Measurements from ENCODE around the gene SPTLC1.
A peak's percentile ranks its signal among the peaks of the same experiment; 100 is the strongest.
"Not testable (repeated sequence)": the region's sequence is repeated elsewhere in the genome, so short reads cannot be mapped to it uniquely, and the experiment has no call there.

Gene SPTLC1, protein sequence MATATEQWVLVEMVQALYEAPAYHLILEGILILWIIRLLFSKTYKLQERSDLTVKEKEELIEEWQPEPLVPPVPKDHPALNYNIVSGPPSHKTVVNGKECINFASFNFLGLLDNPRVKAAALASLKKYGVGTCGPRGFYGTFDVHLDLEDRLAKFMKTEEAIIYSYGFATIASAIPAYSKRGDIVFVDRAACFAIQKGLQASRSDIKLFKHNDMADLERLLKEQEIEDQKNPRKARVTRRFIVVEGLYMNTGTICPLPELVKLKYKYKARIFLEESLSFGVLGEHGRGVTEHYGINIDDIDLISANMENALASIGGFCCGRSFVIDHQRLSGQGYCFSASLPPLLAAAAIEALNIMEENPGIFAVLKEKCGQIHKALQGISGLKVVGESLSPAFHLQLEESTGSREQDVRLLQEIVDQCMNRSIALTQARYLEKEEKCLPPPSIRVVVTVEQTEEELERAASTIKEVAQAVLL

DNA sequence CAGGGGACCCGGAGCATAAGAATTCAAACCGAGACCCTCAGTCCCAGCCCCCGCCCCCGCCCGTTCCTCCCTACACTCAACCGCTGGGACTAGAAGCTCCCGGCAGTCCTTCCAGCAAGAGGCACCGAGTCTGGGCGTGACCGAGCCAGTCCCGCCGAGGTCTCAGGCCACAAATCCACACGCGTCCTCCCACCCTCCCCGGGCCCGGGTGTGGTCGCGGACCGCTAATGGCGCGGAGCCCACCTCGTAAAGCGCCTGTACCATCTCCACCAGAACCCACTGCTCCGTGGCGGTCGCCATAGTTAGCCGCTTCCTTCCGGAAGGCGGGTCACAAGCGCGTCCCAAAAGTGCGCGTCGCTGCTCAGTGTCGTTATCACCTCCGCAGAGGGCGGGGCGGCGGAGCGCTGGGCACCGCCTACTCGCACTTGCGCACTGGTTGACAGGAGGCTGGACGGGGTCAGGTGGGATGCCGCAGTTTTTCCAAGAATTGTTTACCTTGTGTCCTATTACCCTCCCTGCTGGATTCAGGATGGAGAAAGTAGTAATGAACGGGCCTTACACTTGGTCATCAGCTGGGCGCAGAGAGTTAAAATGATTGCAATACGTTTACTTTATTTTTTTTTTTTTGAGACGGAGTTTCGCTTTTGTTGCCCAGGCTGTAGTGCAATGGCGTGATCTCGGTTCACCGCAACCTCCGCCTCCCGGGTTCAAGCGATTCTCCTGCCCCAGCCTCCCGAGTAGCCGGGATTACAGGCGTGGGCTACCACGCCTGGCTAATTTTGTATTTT is at the start of gene SPTLC1:
Gene SPTLC1 (minus strand): TSS at position 343 of the 788 bp plus-strand sequence. CDS start 43 bp downstream, at position 300.
- peak; percentile 73 for DNase-seq

DNA sequence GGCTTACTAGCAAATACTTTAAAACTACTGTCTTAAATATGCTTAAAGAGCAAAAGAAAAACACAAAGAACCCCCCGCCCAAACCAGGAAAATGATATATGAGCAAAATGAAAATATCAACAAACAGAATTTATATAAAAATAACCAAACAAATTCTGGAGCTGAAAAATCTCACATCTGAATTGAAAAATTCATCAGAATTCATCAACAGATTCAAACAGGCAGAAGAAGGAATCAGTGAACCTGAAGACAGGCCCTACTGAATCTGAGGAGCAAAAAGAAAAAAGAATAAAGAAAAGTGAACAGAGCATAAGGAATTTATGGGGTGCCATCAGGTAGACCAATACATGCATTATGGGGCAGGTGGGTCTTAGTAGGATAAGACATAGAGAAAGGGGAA is 49.8 kb upstream of the SPTLC1 start:
- DNase-seq, result no peak

DNA sequence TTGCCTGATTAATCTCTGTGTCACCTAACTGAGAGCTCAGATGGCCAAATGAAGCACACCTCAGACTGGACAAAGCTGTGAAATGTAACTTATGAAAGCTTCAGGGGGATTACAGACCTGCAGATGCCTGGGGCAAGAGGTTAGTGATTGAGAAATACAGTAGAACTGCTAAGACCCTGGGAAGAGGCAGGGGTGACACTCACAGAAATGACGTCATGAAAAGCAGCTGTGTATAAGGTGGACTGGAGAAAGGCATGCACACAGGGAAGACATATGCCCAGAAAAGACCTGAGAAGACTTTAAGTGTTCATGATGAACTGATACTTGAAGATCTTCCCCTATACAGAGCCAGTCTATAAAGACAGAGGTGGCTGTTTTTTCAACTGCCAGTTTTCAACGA is 49.3 kb upstream of the SPTLC1 start:
- no peak for DNase-seq

DNA sequence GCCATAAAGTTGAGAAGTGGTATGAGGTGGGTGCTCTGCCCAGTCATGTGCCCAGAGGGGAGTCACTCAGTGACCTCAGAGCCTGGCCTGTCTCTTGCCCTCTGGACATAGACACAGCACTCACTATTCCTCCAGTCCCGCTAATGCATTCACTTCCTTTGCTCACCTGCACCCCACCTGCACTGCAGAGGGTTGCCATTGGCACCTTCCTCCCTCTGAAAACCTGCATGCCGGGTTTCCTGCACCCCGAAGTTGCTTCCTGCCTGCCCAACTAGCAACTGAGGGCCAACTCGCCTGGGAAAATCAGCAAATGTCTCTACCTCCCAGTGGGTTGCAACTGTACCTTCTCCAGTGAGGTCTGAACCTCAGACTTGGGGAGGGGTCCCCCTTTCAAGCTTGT is 48.1 kb upstream of the SPTLC1 start:
- no peak for DNase-seq

DNA sequence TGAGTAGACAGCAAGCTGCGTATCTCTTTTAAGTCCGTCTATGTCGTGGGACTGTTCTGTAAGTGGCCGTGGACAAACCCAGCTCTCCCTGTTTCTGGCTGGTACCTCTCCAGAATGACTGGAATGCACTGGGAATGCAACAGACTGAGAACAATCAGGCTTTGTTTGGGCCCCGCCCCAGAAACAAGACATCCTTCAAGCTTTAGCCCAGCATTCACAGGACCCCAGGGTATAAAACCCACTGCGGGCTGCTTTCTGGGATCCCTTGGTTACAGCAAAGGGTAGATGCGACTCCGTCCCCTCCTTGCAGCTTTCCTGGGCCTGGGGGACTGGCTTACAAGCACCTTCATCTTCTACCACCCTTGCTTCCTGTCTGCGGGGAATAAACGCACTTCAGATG is 45.6 kb upstream of the SPTLC1 start:
- no peak for DNase-seq

DNA sequence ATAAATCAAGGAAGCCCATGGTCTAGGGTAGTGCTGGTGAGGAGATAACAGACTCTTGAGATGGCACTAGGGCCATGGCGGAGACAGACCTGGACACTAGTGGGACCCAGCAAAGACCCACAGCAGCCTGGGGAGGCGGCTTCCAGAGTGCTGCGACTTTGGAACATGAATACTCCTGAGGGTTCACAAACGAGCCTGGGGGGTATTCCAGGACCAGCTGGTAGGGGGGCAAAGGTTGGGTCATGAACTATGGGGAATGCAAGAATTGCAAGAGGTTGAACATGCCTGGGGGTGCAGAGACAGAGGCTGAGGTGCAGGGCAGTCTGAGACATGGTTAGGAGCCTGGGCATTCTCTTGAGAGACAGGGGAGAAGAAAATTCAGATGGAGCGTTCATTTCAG is 43.8 kb upstream of the SPTLC1 start:
- no peak for DNase-seq

DNA sequence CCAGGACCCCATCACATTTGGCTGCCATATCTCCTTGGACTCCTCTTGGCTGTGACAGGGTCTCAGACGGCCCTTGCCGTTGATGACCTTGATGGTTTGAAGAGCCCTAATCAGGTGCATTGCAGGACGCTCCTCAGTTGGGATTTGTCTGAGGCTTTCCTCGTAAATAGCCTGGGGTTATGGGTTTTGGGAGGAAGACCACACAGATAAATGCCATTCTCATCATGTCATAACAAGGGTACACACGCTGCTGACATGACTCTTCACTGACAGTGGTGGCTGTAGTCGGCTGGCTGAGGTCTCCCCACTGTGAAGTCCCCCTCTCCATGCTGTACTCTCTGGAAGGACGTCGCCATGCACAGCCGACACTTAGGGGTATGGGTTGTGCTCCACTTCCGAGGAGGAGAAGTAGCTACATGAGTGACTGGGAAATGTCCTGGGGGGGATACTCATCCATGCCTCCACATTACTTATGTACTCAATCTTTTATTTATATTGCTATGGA is 42.9 kb upstream of the SPTLC1 start:
- no peak for DNase-seq

DNA sequence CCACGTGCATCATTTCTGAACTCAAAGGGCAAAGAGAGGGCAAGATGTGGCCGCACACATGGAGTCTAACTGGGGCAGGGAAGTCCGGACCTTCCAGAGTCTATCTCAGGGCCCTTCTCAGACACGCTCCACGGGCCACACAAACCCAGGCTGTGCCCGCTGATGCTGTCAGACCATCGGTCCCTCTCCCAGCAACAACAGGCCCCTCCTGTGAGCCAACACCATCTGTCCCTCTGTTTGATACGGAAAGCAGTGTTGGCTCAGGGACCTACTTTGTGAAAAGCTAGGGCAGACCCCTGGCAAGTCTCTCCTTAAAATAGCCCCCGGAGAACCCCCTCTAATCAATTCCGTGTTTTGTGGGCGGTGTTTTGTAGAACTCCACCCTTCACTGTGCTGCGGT is 40.5 kb upstream of the SPTLC1 start:
- DNase-seq, result not testable (repeated sequence)

DNA sequence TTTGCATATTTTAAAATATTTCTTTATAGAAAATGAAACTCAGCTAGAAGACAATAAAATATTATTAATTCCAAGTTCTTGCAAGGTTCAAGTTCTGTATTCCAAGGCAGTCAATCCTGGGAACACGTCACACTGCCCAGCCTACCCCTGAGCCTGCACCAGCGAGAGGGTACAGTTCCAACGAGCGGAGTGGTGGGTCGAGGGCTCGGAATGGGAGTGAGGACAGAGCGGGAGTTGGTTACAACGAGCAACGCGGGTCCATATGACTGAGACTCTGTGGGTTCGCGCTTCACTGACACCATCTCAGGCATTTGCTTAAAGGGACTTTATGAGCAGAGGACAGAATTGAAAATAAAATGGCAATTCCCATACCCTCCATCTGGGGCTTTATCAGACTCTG is 40.0 kb upstream of the SPTLC1 start:
- no peak for DNase-seq

DNA sequence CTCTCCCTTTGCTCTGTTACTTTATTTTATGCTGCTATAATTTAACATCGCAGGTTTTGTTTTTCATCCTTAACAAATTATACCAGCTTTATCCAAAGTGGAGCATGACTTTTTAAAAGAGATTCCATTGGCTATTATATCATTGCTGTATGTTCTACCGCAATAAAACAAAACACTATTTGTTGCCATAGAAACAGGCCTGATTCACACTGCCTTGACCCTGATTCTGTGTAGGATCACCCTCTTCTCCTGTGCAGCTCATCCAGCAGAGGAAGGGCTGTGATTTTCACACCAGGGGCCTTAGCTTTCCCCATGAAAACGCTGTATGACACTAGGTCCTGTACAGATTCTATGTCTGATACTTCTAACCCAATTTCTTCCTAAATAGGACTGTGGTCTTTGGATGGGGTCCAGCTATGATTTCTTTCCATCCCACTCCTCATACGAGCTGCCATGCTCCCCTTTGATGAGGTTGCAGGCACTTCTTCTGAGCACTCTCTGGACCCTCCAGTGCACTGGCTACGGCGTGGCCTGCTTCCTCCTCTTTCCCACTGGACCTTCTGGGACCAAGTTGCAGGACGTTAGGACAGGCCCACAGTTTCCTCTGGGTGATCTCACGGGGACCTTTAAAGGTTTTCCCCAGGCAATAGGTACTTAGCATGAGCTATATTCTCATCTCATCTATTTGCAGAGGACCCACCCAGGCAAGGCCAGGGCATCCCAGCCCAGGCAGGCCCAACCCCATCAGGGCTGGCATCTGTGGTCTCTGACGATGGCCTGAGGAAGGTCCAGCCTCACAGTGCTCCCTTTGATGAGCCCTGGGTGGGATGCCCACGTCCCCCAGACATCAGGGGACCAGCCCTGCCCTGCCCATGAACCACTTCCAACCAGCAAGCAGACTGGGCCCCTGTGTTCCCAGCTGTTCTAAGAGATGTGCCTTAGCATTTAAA is 38.5 kb upstream of the SPTLC1 start:
- not testable (repeated sequence) for DNase-seq

DNA sequence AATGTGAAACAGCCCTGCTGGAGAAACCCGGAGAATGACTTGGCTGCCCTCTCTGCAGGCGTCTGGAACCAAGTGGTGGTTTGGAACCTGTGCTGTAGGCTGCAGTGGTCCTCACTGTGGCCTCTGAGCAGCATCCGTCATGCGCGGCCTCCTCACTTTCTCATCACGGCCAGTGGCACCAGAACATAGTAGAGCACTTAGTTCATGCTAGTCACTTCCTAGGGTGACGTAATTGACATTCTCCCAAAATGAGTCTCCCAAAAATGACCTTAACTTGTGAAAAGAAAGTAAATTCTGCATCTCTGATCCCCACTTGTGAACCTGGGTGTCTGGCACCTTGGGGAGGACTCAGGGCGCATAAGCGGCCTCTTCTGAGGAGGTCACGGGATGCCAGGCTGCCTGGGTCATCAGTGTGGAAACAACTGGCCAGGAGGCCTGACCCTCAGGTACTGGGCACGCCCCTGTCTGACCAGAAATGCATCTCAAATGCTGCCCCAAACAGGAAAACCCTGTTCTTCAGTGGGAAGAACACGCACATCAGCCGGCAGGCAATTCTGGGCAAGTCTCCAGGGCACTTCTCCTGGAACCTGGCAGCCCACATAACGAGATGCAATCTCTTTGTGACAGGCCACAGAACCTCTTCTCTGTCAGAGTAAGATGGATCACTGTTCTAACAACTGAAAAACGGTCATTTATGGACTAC is 36.6 kb upstream of the SPTLC1 start:
- DNase-seq, result peak; percentile 40

DNA sequence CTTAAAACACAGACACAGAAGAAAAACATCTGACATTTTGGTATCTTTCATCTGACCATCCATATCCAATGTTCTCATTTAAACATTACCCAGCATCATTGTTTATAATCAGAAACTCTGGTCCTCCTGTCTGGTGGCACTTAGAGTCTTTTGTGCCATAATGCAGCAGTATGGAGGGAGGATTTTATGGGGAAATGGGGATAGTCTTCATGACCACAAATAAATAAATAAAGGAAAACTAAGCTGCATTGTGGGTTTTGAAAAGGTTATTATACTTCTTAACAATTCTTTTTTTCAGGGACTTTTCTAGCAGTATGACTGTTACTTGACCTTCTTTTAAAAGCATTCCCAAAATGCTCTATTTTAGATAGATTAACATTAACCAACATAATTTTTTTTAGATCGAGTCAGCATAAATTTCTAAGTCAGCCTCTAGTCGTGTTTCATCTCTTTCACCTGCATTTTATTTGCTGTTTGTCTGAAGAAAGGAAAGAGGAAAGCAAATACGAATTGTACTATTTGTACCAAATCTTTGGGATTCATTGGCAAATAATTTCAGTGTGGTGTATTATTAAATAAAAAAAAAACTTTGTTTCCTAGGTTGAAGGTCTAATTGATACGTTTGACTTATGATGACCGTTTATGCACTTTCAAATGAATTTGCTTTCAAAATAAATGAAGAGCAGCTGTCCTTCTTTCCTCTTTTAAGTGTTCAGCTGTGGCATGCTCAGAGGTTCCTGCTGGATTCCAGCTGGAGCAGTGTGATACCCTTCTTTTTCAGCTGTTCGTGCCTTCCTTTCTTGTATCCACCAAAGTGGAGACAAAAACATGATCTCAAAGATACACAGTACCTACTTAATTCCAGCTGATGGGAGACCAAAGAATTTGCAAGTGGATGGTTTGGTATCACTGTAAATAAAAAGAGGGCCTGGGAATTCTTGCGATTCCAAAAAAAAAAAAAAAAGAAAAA is 35.6 kb upstream of the SPTLC1 start:
- not testable (repeated sequence) for DNase-seq

DNA sequence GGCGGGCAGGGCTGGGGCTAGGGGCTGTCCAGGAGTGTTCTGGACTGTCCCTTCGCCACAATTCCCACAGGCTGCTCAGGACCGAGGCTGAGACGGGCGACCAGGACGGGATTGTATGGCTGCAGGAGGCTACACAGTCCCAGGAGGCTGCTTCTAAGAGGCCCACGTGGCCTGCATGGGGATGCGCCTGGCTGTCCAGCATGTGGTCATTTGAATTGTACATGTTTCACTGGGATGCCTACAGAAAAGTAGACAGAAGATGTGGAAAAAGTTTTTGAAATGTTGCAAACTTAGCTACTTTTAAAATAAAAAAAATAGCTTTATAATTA is 32.6 kb upstream of the SPTLC1 start:
- no peak for DNase-seq

DNA sequence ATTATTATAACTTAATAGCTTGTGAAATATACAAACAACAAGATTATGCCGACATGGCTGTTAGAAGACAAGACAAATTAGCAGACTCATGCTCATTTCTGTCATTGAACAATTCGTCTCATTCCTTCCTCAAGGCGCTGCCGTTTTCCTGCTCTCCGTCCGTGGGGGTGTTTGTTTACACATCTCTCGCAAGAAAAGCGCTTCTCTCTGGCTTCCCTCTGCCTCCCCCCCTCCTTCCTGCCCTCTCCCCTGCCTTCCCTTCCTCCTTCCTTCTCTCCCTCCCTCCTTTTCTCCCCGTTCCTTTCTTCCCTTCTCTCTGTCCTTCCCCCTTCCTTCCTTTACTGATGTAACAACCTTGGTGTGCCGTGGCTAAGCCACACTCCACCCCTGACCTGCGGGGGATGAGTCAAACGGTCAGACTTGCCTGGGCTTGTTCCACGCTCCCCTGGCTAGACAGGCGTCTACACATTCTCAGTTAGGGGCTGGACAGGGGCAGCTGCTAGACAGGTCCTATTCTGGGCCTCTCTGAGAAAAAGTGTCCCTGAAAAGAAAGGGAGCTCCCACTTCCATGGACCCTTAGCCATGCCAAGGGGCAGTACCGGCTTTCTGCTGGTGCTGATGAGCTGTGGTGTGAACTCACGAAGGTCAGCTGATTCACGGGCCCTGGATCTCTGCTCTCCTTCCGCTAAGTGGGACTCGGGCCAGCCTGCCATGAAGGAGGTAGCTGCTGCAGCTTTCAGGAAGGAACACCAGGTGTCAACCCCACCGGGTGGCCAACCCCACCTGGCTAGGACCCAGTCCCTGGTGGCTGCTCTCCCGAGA is 32.0 kb upstream of the SPTLC1 start:
- DNase-seq, result peak; percentile 49

DNA sequence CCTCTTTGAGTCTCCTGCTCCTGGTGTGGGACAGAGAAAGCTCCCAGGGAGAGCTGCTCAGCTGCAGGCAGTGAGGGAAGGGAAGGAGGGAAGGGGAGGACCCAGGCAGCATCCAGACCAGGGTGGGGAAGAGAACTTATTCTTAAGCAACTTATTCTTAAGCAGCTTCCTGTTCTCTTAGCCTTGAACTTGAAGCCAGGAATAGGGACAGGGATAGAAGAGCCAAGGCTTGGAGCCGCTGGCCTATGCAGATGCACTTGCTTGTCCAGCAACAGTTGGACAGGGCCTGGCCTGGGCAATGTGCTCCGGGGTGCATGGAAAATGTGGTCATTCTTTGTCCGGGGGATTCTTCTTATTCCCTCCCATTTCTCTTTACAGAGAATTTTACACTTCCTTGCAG is 31.4 kb upstream of the SPTLC1 start:
- no peak for DNase-seq

DNA sequence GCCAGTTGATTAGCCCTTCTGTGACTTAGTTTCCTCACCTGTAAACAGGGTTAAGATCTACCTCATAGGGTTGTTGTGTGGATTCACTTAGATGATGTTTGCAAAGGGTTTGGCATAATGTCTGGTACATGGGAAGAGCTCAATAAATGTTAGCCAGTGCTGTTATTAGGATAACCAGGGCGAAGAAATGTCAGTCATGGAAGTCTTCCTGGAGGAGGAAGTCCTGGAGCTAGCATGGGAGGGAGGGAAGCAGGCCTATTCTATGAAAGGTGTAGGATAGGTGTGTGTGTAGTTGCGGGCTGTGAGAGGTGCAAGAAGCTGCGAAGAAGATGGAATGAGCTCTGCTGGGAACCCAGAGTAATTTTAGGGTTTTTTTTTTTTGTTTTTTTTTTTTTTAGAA is 30.6 kb upstream of the SPTLC1 start:
- not testable (repeated sequence) for DNase-seq

DNA sequence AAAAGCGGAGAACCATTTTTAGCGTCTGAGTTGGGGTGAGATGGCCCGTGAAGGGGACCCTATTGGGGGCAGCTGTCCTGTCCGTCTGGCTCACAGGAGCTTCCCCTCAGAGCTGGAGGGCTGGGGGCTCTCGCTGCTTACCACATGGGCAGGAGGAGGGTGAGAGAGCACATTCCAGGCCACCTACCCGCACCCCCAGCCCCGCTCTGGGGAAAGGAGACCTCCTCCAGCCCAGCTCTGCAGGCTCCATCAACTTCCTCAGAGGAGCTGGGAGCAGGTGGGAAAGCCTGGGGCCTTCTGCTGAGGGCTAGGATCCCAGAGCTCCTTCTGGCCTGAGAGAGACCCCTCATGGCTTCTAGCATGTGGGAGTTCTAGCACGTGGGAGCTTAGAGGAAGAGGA is 27.1 kb upstream of the SPTLC1 start:
- no peak for DNase-seq

DNA sequence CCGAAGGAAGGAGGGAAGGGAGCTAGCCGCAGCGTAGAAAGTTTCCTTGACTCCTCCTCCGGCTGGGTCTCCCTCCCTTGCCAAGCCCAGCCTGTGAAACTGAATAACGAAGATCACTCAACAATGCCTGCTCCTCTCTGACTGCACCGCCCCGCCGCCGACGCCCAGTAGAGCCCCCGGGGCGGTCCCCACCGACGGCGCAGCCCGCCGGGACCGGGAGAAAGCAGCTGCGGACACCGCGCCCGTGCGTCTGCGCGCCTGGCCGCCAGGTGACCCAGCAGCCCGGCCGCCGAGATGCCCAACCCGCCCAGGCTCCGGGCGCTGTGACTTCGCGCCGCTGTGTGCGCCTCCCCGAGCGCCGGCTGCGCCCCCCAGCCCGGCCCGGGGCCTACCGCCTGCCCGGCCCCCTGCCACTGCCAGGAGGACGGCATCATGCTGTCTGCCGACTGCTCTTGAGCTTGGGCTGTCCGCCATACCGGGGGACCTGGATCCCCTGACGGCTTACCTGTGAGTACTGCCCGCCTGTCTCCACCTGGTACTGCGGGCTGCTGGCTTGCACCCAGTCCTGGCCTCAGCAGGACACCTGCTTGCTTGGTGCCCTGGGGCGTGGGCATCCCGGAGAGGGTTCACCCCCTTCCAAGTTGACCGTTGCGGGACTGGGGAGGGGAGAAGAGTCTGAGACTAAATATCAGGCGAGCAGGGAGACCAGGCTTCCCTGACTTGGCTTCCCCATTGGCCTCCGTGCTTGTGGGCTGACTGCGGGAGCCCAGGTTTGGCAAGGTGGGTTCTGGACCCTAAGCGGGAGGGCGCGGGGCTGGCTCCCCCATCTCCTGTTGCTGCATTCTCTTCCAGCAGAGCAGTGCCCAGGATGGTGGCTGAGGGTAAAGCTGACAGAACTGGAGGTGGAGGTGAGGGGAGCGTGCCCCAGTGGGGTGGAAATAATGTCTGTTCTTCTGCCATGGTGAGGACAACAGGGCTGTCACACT is 26.2 kb upstream of the SPTLC1 start:
- DNase-seq, result no peak

DNA sequence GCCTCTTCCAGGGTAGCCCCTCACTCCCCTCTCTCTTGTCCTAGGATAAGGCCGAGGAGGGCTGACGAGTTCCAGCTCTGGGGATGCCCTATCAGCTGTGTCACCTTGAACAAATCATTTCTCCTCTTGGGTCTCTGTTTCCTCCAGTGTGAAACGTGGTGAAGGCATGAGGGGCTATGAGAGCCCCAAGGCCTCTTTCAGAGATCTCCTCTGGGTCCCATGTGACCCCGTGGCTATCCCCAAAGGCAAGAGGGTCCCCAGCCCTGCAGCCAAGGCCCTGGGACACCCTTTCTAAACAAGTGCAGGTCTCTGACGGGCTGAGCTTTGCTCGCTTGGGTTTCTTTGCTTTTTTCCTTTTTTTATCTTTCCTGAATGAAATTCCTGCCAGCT is 25.5 kb upstream of the SPTLC1 start:
- no peak for DNase-seq
